Measurements from ENCODE around the gene TLE3. TPM values are rescaled to one million over a fixed set of nuclear protein-coding genes. Genes with fewer than 3 reads are reported as not detected.

TLE3 gene
- polyA plus RNA-seq, 1 experiment, result 3.7 TPM

DNA sequence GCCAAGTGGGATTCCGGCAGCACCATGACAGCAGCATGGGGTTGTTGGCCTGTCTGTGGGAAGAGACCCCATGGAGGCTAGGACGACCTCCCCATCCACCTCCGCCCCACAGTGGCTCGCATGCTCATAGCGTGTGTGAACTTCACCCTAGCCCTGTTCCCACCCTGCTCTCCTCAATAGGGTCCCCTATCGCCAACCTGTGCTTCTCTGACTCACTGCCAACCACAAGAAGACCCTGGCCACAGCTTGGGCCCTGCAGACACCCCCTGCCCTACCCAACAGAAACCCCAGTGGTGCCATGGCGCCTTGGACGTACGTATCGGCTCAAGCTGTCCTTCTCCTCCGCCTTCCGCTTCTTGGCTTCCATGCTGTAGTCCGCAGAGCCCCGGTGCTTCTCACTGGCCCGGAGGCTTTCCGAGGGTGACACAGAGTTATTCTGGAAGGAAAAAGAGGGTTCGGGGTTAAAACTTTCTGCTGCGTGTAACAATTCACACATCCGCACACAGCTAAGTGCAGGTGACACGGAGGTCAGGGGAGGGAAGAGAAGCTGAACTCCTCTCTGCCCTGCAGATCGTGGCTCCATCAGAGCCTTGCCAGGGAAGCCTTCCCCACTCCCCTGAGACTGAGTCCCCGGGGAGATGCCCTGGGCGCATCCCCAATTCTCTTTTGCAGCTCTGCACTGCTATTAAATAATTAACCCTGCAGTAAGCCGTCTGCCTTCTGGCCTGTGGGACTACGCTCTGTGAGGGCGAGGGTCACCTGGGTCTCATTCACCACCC, 37.3 kb downstream of the TLE3 start:
- DNase-seq (ENCODE audit: low read depth), result no peak
- H3K27me3 ChIP-seq (ENCODE audit: control insufficient read depth, insufficient read depth, low read length), result no peaks in the 10 kb centered on the region
- CTCF ChIA-PET, result interaction anchor here (0.6 kb wide), 1 partner anchor 166 kb away, joined by 3 read pairs; no protein-coding TSS in a partner anchor
- TF ChIP-seq, protein P1, sequence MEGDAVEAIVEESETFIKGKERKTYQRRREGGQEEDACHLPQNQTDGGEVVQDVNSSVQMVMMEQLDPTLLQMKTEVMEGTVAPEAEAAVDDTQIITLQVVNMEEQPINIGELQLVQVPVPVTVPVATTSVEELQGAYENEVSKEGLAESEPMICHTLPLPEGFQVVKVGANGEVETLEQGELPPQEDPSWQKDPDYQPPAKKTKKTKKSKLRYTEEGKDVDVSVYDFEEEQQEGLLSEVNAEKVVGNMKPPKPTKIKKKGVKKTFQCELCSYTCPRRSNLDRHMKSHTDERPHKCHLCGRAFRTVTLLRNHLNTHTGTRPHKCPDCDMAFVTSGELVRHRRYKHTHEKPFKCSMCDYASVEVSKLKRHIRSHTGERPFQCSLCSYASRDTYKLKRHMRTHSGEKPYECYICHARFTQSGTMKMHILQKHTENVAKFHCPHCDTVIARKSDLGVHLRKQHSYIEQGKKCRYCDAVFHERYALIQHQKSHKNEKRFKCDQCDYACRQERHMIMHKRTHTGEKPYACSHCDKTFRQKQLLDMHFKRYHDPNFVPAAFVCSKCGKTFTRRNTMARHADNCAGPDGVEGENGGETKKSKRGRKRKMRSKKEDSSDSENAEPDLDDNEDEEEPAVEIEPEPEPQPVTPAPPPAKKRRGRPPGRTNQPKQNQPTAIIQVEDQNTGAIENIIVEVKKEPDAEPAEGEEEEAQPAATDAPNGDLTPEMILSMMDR (IDR thresholded peaks at IDR 0.05; ENCODE audit: insufficient read depth, low read depth, low read length), result no peak
- no peak overlapping the region for H3K4me3 ChIP-seq (ENCODE audit: low read depth, low read length)
- H3K36me3 ChIP-seq (ENCODE audit: control insufficient read depth, insufficient read depth, low read length), result peaks cover 12% of the 10 kb centered on the region
- POLR2A ChIA-PET, result no interaction called here

DNA sequence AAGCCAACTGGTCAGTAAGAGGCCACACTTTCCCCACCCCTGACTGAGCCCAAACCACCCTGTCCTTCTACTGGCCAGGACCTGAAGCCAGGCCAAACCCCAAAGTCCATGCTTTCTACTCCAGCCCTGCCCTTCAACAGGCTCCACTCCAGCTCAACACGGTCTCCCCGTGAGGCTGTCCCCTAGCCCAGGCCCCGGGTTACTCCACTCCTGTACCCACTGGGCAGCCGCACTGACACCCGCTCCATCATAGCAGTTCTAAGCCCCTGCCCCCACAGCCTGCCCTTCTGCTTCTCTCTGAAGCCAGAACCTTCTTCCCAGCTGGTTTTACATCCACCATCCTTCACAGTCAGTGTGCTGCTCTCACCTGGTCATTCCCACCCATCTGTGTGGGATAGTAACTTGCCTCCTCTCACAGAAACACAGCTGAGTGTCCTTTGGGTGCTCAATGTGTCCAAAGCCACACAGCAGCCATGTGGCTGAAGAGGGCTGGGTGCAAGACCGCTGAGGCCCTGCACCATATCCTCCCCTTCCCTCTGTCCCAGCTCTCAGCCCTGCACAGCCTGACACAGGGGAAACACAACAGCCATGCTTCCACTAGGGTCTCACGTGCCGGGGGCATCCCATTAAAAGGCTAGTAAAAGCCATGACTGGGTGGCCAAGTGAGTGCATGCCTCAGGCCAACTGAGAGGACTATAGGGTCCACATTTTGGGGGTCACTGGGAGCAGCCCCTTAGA, 38.1 kb downstream of the TLE3 start:
- DNase-seq (ENCODE audit: low read depth), result no peak
- no peaks in the 10 kb centered on the region for H3K27me3 ChIP-seq (ENCODE audit: control insufficient read depth, insufficient read depth, low read length)
- TF ChIP-seq, protein P1 (IDR thresholded peaks at IDR 0.05; ENCODE audit: insufficient read depth, low read depth, low read length), result no peak
- CTCF ChIA-PET, result interaction anchor here (0.6 kb wide), 1 partner anchor 166 kb away, joined by 3 read pairs; no protein-coding TSS in a partner anchor
- H3K36me3 ChIP-seq (ENCODE audit: control insufficient read depth, insufficient read depth, low read length), result peaks cover 15% of the 10 kb centered on the region
- H3K4me3 ChIP-seq (ENCODE audit: low read depth, low read length), result no peak overlapping the region
- POLR2A ChIA-PET, result no interaction called here

DNA sequence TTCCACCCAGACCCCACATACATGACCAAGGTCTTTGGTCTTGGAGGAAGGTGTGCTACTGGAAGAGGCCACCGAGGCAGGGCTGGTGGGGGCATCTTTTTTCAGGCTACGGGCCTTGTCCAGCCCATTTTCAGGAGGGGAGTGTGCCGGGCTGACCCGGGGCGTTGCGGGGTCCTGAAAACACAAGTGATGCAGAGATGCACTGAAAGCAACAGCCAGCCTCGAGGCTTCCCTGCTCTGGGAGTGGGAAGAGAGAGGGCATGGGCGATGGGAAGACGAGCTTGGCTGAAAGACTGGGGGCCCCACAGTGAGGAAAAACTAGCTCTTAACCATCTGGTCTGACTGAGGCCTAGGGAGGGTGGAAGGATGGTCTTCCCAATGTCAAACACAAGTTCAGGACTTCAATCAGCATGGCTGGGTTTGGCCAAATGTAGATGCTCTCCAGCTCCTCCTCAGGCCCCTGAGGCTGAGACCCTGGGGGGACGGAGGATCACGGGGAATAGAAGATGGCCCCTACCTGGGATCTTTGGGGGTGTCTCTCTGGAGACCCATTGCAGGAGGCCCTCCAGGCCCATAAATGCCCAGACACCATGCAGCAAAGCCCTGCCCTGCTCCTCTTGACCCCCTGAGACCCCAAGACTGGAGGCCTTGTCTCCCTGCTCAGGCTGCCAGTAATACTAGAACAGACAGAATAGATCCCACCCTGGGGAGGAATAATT, 38.9 kb downstream of the TLE3 start:
- TF ChIP-seq, protein P1 (IDR thresholded peaks at IDR 0.05; ENCODE audit: insufficient read depth, low read depth, low read length), result no peak
- POLR2A ChIA-PET, result no interaction called here

DNA sequence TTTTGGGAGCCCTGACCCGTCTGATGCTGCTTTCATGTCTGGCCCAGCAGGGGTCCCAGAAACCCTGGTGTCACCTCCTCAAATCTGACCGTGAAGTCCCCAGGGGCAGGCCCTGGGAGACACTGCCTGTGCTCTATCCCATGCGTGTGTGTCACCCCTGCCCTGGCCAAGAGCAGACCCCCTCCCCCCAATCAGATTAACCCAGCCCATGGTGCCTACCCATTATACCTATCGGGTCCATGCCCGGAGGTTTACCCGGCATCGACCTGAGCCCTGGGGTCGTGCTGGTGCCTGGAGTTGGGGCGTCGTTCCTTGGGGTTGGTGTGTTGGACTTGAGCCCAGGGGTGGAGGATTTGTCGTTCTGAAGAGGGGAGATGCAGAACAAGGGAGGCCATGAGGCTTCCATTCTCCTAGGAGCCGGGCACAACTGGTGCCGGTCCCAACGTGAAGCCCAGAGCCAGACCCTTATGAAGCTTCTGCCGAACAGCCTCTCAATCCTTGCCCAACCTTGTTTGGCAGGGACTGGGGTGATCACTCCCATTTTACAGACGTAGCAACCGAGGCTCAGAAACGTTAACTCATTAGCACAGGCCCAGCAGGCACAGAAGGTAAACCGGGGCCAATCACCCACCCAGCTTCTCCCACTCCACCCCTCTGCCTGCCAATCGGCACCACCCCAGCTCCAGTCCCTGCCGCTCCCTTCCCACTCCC, 39.6 kb downstream of the TLE3 start:
- TF ChIP-seq, protein P1 (IDR thresholded peaks at IDR 0.05; ENCODE audit: insufficient read depth, low read depth, low read length), result no peak
- CTCF ChIA-PET, result interaction anchor here (0.7 to 1.0 kb wide), 2 partner anchors 253 to 328 kb away, joined by 3 read pairs; no protein-coding TSS in a partner anchor
- Histone ChIP-seq H3K36me3 (ENCODE audit: control insufficient read depth, insufficient read depth, low read length) (peaks cover 15% of the 10 kb centered on the region), H3K27me3 (ENCODE audit: control insufficient read depth, insufficient read depth, low read length) (no peaks in the 10 kb centered on the region), H3K4me3 (ENCODE audit: low read depth, low read length) (no peak overlapping the region)
- DNase-seq (ENCODE audit: low read depth), result no peak
- POLR2A ChIA-PET, result no interaction called here

More for the DNA sequence above, 38.9 kb downstream of the TLE3 start:
- CTCF ChIA-PET, result interaction anchor here (0.7 to 1.0 kb wide), 2 partner anchors 254 to 328 kb away, joined by 3 read pairs; no protein-coding TSS in a partner anchor
- H3K36me3 ChIP-seq (ENCODE audit: control insufficient read depth, insufficient read depth, low read length), result peaks cover 15% of the 10 kb centered on the region
- no peak overlapping the region for H3K4me3 ChIP-seq (ENCODE audit: low read depth, low read length)
- H3K27me3 ChIP-seq (ENCODE audit: control insufficient read depth, insufficient read depth, low read length), result no peaks in the 10 kb centered on the region
- no peak for DNase-seq (ENCODE audit: low read depth)

All from BJ (cell line).